Measurements from ENCODE around the gene RAET1G.

GRCh38 chr6:149891259-149891658 lies 31.7 kb downstream of the RAET1G start:
- no peak for TF ChIP-seq CTCF (IDR thresholded peaks at IDR 0.05)
- TF ChIP-seq EP300 (IDR thresholded peaks at IDR 0.05): no peak
- TF ChIP-seq POLR2A (IDR thresholded peaks at IDR 0.05): no peak

All from tibial nerve (tissue), 4 donors.